Measurements from ENCODE around the gene HIPK2.

Gene HIPK2

DNA sequence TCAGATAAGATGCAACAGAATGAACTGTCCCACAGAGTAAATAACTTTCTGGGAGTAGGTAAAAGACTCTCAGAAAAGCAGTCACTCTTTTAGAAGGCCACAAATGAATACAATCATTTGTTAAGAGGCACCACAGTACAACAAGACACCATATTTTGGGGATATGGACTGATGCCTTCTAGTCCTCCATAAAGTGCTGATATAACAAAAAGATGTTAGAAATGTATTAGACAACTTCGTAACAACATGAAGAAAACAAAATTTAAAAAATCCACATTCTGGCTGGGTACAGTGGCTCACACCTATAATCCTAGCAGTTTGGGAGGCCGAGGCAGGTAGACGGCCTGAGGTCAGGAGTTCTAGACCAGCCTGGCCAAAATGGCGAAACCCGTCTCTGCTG lies 111.3 kb downstream of the HIPK2 start:
- peaks cover 40% of the 10 kb centered on the region for H3K4me1 Mint-ChIP-seq (ENCODE audit: low read depth)
- no peaks in the 10 kb centered on the region for H3K9me3 Mint-ChIP-seq
- no peak overlapping the region for H3K27ac Mint-ChIP-seq
- H3K27me3 Mint-ChIP-seq, result no peaks in the 10 kb centered on the region
- H3K4me3 Mint-ChIP-seq, result no peak overlapping the region
- H3K36me3 Mint-ChIP-seq (ENCODE audit: low read depth), result peaks cover 9% of the 10 kb centered on the region

DNA sequence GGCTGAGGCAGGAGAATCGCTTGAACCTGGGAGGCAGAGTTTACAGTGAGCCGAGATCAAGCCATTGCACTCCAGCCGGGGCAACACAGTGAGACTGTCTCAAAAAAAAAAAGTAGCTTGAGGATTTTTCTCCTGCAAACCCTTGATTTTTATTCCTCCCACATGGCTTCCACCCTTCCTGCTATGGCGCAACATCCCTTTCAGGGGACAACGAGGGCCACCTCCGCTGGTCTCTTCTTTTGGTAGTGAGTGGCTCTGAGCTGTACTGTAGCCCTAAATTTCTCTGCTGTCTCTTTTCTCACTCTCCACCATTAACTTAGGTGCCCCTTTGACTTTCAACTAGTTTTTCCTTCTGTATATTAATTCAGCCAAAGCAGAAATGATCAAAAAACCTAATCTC lies 113.4 kb downstream of the HIPK2 start:
- no peak overlapping the region for H3K27ac Mint-ChIP-seq
- H3K4me3 Mint-ChIP-seq, result no peak overlapping the region
- H3K27me3 Mint-ChIP-seq, result no peaks in the 10 kb centered on the region
- H3K36me3 Mint-ChIP-seq (ENCODE audit: low read depth), result peaks cover 9% of the 10 kb centered on the region
- peaks cover 29% of the 10 kb centered on the region for H3K4me1 Mint-ChIP-seq (ENCODE audit: low read depth)
- H3K9me3 Mint-ChIP-seq, result no peaks in the 10 kb centered on the region

DNA sequence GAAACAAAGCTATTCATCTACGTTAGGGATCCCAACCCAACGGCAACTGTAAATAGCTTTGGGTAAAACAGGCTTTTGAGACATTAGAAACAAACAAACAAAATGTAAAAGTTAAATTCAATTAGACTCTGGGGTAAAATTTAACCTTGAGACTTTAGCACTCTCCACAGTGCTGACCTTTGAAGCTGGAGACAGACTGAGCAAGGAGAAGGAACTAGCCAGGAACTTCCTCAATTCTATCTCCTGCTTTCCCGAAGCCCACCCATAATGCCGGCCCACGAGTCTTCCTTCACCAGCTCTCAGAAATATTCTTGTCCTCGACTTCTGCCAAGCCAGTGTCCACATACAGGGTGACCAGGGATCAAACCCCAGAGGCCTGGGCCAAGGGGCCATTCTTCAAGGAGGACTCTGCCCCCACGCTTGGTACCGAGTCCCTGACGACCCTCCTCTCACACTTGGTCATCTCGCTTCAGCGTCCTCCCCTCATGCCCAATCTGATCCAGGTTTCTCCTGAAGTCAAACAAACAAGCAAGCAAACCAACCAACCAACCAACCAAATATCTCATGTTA lies 114.1 kb downstream of the HIPK2 start:
- Mint-ChIP-seq H3K4me1 (ENCODE audit: low read depth) (peaks cover 23% of the 10 kb centered on the region), H3K9me3 (no peaks in the 10 kb centered on the region), H3K27ac (no peak overlapping the region), H3K36me3 (ENCODE audit: low read depth) (peaks cover 9% of the 10 kb centered on the region), H3K27me3 (no peaks in the 10 kb centered on the region), H3K4me3 (no peak overlapping the region)

DNA sequence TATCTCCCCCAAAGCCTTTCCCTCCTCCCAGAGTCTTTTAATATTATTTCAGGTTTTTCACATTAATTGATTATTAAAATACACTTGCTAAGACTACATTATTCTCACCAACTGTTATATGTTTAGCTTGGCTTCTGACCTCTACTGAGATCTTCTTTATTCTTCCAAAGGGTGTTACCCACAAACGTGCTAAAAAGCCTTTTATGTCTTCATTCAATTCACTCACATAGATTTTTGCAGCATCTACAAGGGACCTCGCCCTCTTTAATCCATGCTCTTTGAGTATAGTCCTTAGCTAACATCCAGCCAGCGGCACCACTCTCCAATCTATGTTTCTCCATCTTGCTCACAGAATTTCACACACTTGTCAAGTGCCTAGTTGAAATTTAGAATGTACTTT lies 115.9 kb downstream of the HIPK2 start:
- Mint-ChIP-seq H3K27ac (no peak overlapping the region), H3K9me3 (no peaks in the 10 kb centered on the region), H3K4me1 (ENCODE audit: low read depth) (peaks cover 20% of the 10 kb centered on the region), H3K4me3 (no peak overlapping the region), H3K27me3 (no peaks in the 10 kb centered on the region), H3K36me3 (ENCODE audit: low read depth) (peaks cover 16% of the 10 kb centered on the region)

DNA sequence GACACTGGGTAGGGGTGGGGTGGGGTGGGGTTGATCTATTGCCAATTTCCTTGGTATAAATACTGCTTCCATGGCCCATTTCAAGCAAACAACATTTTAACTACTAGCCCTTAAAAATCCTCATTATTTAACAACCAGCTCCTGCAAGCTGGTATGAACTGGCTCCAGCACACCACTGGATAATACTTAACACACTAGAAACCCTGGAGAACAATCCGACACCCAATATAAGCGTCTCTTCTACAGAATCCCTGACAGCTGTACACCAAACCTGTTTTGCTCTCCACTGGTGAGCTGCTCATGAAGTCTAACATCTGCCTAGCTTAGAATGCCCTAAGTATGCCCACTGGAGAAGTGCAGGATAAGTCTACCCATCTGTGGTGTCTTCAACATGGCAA lies 116.8 kb downstream of the HIPK2 start:
- Mint-ChIP-seq H3K36me3 (ENCODE audit: low read depth) (peaks cover 22% of the 10 kb centered on the region), H3K9me3 (no peaks in the 10 kb centered on the region), H3K4me3 (no peak overlapping the region), H3K27ac (no peak overlapping the region), H3K27me3 (no peaks in the 10 kb centered on the region), H3K4me1 (ENCODE audit: low read depth) (peaks cover 24% of the 10 kb centered on the region)

DNA sequence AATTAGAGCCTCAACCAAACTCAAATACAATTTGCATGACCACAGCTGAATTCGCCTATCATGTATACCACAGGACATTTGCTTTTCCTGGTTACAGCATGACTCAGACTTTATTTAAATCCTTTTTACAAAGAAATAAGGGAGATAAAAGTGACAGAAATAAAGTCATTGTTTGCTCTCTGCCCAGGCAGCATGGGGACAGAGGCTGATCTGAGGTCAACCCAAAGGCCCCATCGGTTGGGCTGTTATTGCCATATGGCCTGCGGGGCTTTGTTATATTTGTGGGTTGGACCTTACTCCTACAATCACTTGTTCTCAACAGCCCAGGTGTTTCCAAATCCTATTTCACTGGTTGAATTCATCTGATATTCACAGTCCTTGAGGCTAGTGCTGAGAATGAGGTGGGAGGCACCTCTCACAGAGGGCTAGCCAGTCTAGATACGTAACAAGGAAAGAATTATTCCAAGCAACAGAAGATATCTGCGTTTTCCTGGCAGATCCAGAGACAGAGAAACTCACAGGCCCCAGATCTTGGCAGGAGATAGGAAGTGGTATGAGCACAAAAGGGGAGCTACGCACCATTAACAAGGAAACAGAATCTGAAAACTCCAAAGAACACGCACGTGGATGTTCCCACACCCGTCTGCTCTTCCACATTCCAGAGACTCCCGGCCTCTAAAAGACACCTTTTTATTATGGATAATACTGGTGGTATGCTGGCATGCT lies 117.3 kb downstream of the HIPK2 start:
- H3K27me3 Mint-ChIP-seq, result no peaks in the 10 kb centered on the region
- no peaks in the 10 kb centered on the region for H3K9me3 Mint-ChIP-seq
- peaks cover 19% of the 10 kb centered on the region for H3K36me3 Mint-ChIP-seq (ENCODE audit: low read depth)
- H3K4me1 Mint-ChIP-seq (ENCODE audit: low read depth), result peaks cover 30% of the 10 kb centered on the region
- no peak overlapping the region for H3K27ac Mint-ChIP-seq
- no peak overlapping the region for H3K4me3 Mint-ChIP-seq

DNA sequence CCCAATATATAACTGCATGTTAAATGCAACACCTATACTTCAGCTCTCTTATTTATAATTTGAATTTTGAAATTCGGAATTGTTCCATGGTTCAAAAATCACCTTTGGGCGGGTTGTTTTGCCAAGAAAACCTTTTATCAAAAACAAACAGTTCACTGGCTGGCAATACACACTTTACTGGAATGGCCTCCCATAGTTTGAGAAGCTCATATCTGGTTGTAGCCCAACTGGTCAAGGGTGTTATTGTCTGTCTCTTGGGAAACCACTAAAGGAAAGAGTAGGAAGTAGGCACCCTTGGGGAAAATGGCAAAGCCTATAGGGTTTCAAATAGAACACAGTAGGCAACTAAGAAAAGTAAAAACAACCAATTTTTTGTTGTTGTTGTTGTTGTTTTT lies 117.9 kb downstream of the HIPK2 start:
- Mint-ChIP-seq H3K9me3 (no peaks in the 10 kb centered on the region), H3K27me3 (no peaks in the 10 kb centered on the region), H3K27ac (no peak overlapping the region), H3K36me3 (ENCODE audit: low read depth) (peaks cover 16% of the 10 kb centered on the region), H3K4me3 (no peak overlapping the region), H3K4me1 (ENCODE audit: low read depth) (peaks cover 31% of the 10 kb centered on the region)

DNA sequence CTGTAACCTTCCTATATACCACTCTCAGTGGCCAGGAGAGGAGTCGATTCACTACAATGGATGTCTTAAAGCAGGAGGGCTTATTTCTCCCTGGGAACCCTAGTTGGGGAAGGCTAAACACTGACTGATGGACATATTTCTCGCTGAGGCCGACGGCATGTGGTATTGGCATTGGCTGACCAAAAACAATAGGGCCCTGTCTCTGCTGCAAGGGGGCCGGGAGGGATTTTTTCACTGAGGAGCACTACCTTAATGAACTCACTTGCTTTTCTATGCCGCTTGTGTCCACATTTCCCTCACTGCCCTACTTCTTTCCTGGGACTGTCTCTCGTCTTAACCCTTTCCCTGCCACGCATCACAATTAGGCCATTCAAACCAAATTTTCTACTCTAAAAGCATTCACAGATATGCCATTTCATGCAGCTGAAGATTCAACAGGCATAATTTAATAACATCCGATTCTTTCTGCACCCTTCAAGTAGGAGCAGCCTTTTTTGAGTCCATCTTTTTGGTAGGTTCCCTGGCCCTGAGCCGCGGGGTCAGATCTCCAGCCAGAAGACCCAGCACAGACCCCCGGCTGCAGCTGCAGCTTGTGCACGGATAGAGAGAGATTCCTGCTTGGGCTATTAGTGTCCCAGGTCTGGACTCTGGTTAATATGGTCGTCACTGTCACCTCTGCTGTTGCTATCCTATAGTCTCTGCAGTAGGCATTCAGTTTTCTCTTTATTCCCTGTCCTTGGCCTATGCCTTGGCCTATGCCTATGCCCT lies 118.7 kb downstream of the HIPK2 start:
- H3K4me1 Mint-ChIP-seq (ENCODE audit: low read depth), result peaks cover 31% of the 10 kb centered on the region
- no peaks in the 10 kb centered on the region for H3K9me3 Mint-ChIP-seq
- no peak overlapping the region for H3K27ac Mint-ChIP-seq
- no peaks in the 10 kb centered on the region for H3K27me3 Mint-ChIP-seq
- H3K4me3 Mint-ChIP-seq, result no peak overlapping the region
- H3K36me3 Mint-ChIP-seq (ENCODE audit: low read depth), result peaks cover 16% of the 10 kb centered on the region

DNA sequence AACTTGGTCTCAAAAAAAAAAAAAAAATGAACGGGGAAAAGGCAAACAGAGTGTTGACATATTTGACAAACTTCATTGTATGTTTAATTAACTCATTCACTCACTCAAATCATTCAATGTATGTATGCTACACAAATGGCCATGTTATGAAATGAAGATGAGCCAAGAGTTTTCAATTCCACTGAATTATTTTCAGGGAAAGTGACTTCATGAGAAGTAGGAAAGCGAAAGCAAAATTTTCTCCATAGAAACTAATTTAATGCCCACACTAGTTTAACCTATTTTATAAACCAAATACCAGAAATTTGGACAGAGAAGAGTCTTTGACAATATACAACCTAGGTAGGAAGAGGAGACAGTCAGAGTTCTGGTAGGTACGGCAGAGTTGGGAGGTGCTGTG lies 119.5 kb downstream of the HIPK2 start:
- Mint-ChIP-seq H3K27ac (no peak overlapping the region), H3K4me3 (no peak overlapping the region), H3K9me3 (no peaks in the 10 kb centered on the region), H3K36me3 (ENCODE audit: low read depth) (peaks cover 16% of the 10 kb centered on the region), H3K4me1 (ENCODE audit: low read depth) (peaks cover 31% of the 10 kb centered on the region), H3K27me3 (no peaks in the 10 kb centered on the region)

DNA sequence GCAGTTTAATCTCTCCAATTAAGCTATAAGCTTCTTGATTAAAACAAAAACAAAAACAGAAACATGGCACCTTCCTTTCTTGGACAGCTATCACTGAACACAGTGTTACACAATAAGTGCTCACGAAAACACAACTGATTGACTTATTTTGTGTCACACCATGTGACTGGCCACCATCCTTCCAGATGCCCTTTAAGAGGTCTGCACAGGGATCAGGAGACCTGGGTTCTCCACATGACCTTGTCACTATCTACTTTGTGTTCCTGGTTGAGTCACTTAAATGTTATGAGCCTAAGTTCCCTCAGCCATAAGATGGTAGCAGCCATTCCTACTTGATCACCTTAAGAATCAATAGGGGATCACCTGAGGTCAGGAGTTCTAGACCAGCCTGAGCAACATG lies 120.1 kb downstream of the HIPK2 start:
- H3K9me3 Mint-ChIP-seq, result no peaks in the 10 kb centered on the region
- peaks cover 16% of the 10 kb centered on the region for H3K36me3 Mint-ChIP-seq (ENCODE audit: low read depth)
- H3K4me1 Mint-ChIP-seq (ENCODE audit: low read depth), result peaks cover 31% of the 10 kb centered on the region
- no peak overlapping the region for H3K27ac Mint-ChIP-seq
- no peaks in the 10 kb centered on the region for H3K27me3 Mint-ChIP-seq
- no peak overlapping the region for H3K4me3 Mint-ChIP-seq

DNA sequence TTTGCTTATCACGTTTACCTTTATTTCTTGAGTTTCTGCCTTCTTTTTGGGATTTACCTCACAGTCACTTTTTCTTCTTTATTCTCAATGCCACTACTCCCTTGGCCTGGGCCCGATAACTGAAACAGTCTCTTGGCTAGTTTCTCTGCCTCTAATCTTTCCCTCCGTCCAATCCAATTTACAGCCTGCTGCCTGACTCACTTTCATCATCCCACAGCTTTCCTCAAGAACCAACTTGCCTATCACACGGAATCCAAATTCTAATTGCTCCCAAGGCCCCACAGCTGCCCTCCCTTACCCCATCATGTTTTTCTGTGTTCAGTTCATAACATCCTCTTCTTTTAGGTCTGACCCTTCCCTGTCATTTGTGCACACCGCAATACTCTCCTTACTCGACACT lies 121.4 kb downstream of the HIPK2 start:
- Mint-ChIP-seq H3K27ac (no peak overlapping the region), H3K4me3 (no peak overlapping the region), H3K4me1 (ENCODE audit: low read depth) (peaks cover 28% of the 10 kb centered on the region), H3K36me3 (ENCODE audit: low read depth) (peaks cover 16% of the 10 kb centered on the region), H3K27me3 (no peaks in the 10 kb centered on the region), H3K9me3 (no peaks in the 10 kb centered on the region)

DNA sequence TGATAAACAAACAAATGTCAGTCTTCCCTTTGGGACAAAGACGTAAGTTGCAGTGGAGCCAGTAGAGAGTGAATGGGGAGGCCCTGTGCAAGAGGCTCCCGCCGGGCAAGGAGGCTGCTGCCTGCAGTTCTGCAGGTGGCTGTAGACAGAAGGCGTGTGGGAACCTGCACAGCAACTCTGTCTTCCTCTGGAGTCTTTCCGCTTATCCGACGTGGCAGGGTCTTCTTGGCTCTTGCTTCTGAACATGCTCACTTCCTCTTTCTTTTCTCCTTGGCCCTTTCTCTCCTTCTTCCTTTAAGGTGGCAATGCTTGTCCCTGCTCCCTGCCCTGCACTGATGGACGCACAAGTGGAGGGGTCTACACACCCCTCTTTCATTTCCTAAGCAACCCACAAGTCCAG lies 122.5 kb downstream of the HIPK2 start:
- Mint-ChIP-seq H3K36me3 (ENCODE audit: low read depth) (peaks cover 16% of the 10 kb centered on the region), H3K27ac (no peak overlapping the region), H3K9me3 (no peaks in the 10 kb centered on the region), H3K4me3 (no peak overlapping the region), H3K27me3 (no peaks in the 10 kb centered on the region), H3K4me1 (ENCODE audit: low read depth) (peaks cover 25% of the 10 kb centered on the region)

DNA sequence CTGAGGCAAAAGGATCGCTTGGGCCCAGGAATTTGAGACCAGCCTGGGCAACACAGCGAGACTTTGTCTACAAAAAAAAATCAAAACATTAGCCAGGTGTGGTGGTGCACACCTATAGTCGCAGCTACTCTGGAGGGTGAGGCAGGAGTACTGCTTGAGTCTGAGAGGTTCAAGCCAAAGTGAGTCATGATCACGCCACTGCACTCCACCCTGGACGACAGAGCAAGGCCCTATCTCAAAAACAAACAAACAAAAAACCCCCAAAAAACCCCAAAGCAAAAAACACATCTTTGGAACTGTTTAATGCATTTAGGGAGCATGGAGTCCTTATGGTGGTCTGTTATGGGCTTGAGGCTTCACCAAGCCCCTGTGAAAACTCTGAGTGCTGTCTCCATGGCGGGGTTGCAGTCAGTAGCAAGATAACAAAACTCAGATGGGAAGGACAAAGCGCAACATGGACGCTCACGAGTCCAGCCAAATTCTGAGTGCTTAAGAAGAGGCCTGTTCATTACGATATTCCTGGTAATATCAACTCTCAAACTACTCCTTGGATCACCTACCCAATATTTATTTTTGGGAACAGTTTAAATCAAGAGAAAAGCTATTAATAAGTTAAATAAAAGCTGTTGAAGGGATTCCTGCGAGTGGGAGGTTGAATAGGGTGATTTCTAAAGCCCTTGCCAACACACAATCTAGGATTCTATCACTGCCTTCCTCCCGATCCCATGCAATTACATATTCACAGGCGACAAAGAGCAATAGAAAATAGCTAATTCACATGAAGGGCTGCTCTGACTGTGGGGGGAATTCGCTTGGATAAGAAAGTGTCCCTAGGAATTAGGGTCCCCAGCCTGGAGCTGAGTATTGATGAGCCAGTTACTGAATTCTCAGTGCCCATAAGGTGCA lies 123.3 kb downstream of the HIPK2 start:
- Mint-ChIP-seq H3K27me3 (no peaks in the 10 kb centered on the region), H3K36me3 (ENCODE audit: low read depth) (peaks cover 16% of the 10 kb centered on the region), H3K27ac (no peak overlapping the region), H3K4me3 (no peak overlapping the region), H3K4me1 (ENCODE audit: low read depth) (peaks cover 29% of the 10 kb centered on the region), H3K9me3 (no peaks in the 10 kb centered on the region)

DNA sequence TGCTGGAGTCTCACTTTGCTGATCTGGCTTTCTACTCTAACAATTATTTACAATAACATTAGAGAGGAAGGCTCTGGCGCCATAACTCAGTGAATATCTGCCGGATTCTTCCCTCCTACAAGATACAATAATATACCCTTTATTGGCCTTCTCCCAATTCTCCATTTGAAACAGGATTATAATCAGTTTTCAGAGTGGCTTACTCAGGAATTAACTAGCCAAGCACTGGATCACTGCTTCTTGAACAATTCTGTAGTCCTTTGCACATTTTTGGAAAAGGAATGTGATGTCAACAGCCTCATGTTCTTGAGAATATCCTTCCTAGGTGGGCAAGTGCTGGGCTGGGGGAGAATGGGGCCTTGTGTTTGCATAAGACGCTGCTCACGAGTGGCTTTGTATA lies 125.9 kb downstream of the HIPK2 start:
- H3K27me3 Mint-ChIP-seq, result no peaks in the 10 kb centered on the region
- H3K27ac Mint-ChIP-seq, result no peak overlapping the region
- H3K4me3 Mint-ChIP-seq, result no peak overlapping the region

DNA sequence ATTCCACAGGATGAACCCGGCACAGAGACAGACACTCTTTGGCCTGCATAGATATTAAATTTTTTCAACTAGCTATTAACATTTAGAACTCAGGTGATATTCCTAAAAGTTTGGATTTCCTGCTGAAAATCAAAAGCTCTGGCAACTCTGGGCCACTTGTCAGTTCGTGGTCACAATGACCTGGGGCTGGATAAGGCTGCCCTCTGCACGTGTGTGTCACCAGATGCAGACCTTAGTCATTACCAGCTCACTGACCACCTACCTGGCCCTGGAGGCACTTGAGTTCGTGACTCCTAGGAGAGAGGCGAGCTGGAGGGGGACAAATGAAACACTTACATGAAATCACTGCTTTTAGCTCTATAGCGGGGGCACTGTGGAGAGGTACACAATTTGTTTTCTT lies 126.5 kb downstream of the HIPK2 start:
- Mint-ChIP-seq H3K27me3 (no peaks in the 10 kb centered on the region), H3K36me3 (ENCODE audit: low read depth) (peaks cover 5% of the 10 kb centered on the region), H3K4me1 (ENCODE audit: low read depth) (peaks cover 52% of the 10 kb centered on the region), H3K27ac (no peak overlapping the region), H3K4me3 (no peak overlapping the region), H3K9me3 (no peaks in the 10 kb centered on the region)

More for the DNA sequence above, 125.9 kb downstream of the HIPK2 start:
- peaks cover 48% of the 10 kb centered on the region for H3K4me1 Mint-ChIP-seq (ENCODE audit: low read depth)
- peaks cover 10% of the 10 kb centered on the region for H3K36me3 Mint-ChIP-seq (ENCODE audit: low read depth)
- H3K9me3 Mint-ChIP-seq, result no peaks in the 10 kb centered on the region
